Measurements from ENCODE around the gene KCNMA1. TPM values are rescaled to one million over a fixed set of nuclear protein-coding genes. Genes with fewer than 3 reads are reported as not detected.

Gene KCNMA1
- total and polyA plus RNA-seq, 10 of the 15 experiments (the other 5 are each of a cell fraction or from before 2014, with no cell fraction given) = 8.5 to 77.0 (median 21.3) TPM

DNA sequence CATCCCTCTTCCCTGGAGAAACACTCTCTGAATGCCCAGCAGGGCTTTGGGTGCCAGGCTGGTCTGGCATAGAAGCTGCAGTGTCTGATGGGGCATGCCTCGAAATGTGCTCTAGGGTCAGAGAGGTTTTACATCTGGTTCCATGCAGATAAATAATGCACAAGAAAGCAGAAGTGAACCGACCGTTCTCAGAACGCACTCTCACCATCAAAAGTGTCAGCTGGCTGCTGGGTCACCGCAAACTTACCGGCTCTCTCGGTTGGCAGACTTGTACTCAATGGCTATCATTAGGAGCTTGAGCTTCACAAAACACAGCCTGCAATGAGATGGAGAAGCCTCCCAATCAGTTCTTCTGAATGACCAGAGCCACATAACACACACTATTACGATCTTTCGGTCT, 610.0 kb downstream of the KCNMA1 start:
- no TSS peak for BruUV-seq (replicated peaks)
- Histone ChIP-seq H3K9ac (ENCODE audit: control insufficient read depth, insufficient read depth, low read length) (no peak overlapping the region), H3K4me2 (ENCODE audit: control insufficient read depth, insufficient read depth) (no peak overlapping the region), H3K4me1 (ENCODE audit: control insufficient read depth, insufficient read depth, low read length) (no peaks in the 10 kb centered on the region), H4K20me1 (ENCODE audit: control insufficient read depth, insufficient read depth) (no peaks in the 10 kb centered on the region), H3K9me3 (replicated peaks; ENCODE audit: control insufficient read depth, insufficient read depth, low read length) (no peaks in the 10 kb centered on the region), H3K4me3 (no peak overlapping the region), H3K27me3 (replicated peaks in 1 of 2; ENCODE audit: control insufficient read depth in 2 of 2, insufficient read depth in 2 of 2, low read length in 1 of 2) (no peaks in the 10 kb centered on the region), H3K36me3 (ENCODE audit: control insufficient read depth in 2 of 2, insufficient read depth in 2 of 2, low read length in 1 of 2) (no peaks in the 10 kb centered on the region), H3K27ac (ENCODE audit: control insufficient read depth, insufficient read depth) (no peak overlapping the region), H2AFZ (ENCODE audit: control insufficient read depth, low read depth, low read length) (no peak overlapping the region), H3K79me2 (ENCODE audit: control insufficient read depth, insufficient read depth, low read length) (no peaks in the 10 kb centered on the region)
- in situ Hi-C loops (cut with MboI) = no loop called here
- ATAC-seq (peak; percentile 92), FAIRE-seq (no peak), DNase-seq (ENCODE audit: low read depth, low spot score) (peak; percentile 32)
- 31% methylated on average over 9 of the region's 9 CpGs for WGBS (ENCODE audit: insufficient coverage, insufficient replicate concordance, low lambda C conversion rate, missing lambda C conversion rate)
- ChIA-PET RAD21 (ENCODE audit: unreplicated experiment) (interaction anchor here (1.4 to 2.2 kb wide), 3 partner anchors 15 to 19 kb away, joined by 4 to 6 read pairs (median 5); no protein-coding TSS in a partner anchor), POLR2A (no interaction called here), CTCF (interaction anchor here (1.2 to 4.8 kb wide), 3 partner anchors 10 to 1002 kb away, joined by 3 to 34 read pairs (median 3); partner anchors contain the start of gene POLR3A), SMC1A (ENCODE audit: uncharacterized antibody, unreplicated experiment) (interaction anchor here (1.2 to 2.0 kb wide), 5 partner anchors 17 to 82 kb away, joined by 3 to 11 read pairs (median 4); no protein-coding TSS in a partner anchor)
- intact Hi-C loops (cut with micrococcal nuclease; ENCODE audit: unreplicated experiment) = no loop called here
- no peak for TF ChIP-seq NFYA (IDR thresholded peaks at IDR 0.05; ENCODE audit: borderline replicate concordance, low read depth, low read length)
- TF ChIP-seq, protein P1, sequence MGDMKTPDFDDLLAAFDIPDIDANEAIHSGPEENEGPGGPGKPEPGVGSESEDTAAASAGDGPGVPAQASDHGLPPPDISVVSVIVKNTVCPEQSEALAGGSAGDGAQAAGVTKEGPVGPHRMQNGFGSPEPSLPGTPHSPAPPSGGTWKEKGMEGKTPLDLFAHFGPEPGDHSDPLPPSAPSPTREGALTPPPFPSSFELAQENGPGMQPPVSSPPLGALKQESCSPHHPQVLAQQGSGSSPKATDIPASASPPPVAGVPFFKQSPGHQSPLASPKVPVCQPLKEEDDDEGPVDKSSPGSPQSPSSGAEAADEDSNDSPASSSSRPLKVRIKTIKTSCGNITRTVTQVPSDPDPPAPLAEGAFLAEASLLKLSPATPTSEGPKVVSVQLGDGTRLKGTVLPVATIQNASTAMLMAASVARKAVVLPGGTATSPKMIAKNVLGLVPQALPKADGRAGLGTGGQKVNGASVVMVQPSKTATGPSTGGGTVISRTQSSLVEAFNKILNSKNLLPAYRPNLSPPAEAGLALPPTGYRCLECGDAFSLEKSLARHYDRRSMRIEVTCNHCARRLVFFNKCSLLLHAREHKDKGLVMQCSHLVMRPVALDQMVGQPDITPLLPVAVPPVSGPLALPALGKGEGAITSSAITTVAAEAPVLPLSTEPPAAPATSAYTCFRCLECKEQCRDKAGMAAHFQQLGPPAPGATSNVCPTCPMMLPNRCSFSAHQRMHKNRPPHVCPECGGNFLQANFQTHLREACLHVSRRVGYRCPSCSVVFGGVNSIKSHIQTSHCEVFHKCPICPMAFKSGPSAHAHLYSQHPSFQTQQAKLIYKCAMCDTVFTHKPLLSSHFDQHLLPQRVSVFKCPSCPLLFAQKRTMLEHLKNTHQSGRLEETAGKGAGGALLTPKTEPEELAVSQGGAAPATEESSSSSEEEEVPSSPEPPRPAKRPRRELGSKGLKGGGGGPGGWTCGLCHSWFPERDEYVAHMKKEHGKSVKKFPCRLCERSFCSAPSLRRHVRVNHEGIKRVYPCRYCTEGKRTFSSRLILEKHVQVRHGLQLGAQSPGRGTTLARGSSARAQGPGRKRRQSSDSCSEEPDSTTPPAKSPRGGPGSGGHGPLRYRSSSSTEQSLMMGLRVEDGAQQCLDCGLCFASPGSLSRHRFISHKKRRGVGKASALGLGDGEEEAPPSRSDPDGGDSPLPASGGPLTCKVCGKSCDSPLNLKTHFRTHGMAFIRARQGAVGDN (IDR thresholded peaks at IDR 0.05) = peak; percentile 31; the same call in 1 of the 2 replicates
- no peak for TF ChIP-seq ZNF622 (IDR thresholded peaks at IDR 0.05)
- TF ChIP-seq SMAD1 (IDR thresholded peaks at IDR 0.05; ENCODE audit: low read depth, partially characterized antibody) = no peak
- TF ChIP-seq, protein P2, sequence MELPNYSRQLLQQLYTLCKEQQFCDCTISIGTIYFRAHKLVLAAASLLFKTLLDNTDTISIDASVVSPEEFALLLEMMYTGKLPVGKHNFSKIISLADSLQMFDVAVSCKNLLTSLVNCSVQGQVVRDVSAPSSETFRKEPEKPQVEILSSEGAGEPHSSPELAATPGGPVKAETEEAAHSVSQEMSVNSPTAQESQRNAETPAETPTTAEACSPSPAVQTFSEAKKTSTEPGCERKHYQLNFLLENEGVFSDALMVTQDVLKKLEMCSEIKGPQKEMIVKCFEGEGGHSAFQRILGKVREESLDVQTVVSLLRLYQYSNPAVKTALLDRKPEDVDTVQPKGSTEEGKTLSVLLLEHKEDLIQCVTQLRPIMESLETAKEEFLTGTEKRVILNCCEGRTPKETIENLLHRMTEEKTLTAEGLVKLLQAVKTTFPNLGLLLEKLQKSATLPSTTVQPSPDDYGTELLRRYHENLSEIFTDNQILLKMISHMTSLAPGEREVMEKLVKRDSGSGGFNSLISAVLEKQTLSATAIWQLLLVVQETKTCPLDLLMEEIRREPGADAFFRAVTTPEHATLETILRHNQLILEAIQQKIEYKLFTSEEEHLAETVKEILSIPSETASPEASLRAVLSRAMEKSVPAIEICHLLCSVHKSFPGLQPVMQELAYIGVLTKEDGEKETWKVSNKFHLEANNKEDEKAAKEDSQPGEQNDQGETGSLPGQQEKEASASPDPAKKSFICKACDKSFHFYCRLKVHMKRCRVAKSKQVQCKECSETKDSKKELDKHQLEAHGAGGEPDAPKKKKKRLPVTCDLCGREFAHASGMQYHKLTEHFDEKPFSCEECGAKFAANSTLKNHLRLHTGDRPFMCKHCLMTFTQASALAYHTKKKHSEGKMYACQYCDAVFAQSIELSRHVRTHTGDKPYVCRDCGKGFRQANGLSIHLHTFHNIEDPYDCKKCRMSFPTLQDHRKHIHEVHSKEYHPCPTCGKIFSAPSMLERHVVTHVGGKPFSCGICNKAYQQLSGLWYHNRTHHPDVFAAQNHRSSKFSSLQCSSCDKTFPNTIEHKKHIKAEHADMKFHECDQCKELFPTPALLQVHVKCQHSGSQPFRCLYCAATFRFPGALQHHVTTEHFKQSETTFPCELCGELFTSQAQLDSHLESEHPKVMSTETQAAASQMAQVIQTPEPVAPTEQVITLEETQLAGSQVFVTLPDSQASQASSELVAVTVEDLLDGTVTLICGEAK (IDR thresholded peaks at IDR 0.05; ENCODE audit: borderline replicate concordance) = no peak
- TF ChIP-seq TCF12 (IDR thresholded peaks at IDR 0.05; ENCODE audit: low read depth, low read length) = peak; percentile 54; the same call in 1 of the 2 replicates
- TF ChIP-seq NFIC (IDR thresholded peaks at IDR 0.05; ENCODE audit: low read depth, low read length) = no peak
- TF ChIP-seq BACH1 (IDR thresholded peaks at IDR 0.05; ENCODE audit: borderline replicate concordance) = no peak
- TF ChIP-seq, protein P3, sequence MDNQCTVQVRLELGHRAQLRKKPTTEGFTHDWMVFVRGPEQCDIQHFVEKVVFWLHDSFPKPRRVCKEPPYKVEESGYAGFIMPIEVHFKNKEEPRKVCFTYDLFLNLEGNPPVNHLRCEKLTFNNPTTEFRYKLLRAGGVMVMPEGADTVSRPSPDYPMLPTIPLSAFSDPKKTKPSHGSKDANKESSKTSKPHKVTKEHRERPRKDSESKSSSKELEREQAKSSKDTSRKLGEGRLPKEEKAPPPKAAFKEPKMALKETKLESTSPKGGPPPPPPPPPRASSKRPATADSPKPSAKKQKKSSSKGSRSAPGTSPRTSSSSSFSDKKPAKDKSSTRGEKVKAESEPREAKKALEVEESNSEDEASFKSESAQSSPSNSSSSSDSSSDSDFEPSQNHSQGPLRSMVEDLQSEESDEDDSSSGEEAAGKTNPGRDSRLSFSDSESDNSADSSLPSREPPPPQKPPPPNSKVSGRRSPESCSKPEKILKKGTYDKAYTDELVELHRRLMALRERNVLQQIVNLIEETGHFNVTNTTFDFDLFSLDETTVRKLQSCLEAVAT (IDR thresholded peaks at IDR 0.05) = 0 out of 2 replicates have a peak, but pooled peaks have one; percentile 24
- no peak for TF ChIP-seq RBBP5 (conservative IDR thresholded peaks at IDR 0.05)
- TF ChIP-seq IKZF1 (conservative IDR thresholded peaks at IDR 0.05) = no peak
- TF ChIP-seq, protein P4, sequence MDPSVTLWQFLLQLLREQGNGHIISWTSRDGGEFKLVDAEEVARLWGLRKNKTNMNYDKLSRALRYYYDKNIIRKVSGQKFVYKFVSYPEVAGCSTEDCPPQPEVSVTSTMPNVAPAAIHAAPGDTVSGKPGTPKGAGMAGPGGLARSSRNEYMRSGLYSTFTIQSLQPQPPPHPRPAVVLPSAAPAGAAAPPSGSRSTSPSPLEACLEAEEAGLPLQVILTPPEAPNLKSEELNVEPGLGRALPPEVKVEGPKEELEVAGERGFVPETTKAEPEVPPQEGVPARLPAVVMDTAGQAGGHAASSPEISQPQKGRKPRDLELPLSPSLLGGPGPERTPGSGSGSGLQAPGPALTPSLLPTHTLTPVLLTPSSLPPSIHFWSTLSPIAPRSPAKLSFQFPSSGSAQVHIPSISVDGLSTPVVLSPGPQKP (IDR thresholded peaks at IDR 0.05; ENCODE audit: low read depth, low read length) = no peak
- 0 out of 2 replicates have a peak, but pooled peaks have one; percentile 34 for TF ChIP-seq IRF4 (IDR thresholded peaks at IDR 0.05; ENCODE audit: low read depth, low read length)
